GM23248 (cell line): ENCODE data around the gene CROCC2.

Experiments
- EZH2 ChIP-seq: fragments of 200-600 bp; sonication (generic); IDR thresholded peaks from 2 replicates; pipeline ENCODE4 v1.6.1; 2018; ENCODE audit warnings: antibody characterized with exemption, mild to moderate bottlenecking; ENCODE audit not compliant: insufficient read depth, poor library complexity, severe bottlenecking
- EZH2phosphoT487 ChIP-seq: fragments of 200-600 bp; sonication (generic); IDR thresholded peaks from 2 replicates; pipeline ENCODE4 v1.6.1; 2018; ENCODE audit warnings: antibody characterized with exemption, moderate library complexity, mild to moderate bottlenecking, low read depth; ENCODE audit not compliant: insufficient read depth

DNA sequence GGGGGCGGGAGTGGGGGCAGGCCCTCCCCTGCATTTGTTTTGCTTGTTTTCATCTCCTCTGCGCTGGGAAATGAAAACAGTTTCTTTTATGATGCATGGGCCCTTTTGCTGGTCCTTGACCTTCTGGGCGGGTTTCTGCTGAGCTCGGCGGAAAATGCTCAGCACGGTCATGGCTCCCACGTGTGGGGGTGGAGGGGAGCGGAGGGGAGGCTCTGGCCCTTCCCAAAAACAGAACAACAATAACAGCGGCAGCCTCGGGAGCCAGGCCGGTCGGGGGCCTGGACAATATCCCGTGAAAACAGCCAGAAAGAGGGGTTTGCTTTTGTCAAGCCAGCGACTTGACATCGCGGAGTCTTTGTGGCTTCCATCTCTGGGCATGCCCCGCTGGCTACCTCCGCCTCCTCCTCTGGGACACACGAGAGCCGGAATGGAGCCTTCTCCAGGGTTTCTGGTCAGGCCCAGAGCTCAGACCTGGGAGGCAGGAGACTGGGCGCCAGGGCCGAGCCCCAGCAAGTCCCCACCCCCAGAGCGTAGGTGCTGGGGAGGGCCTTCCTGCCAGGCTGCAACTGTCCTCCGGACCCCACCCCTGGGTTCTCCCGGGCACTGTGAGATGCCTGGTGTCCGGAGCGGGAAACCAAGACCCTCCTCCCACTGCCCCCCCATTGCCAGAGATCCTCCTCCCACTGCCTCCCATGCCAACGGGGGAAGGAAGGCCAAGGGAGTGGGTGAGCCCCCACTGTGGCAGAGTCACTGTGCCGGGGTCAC is 56.3 kb downstream of the CROCC2 start:
- TF ChIP-seq EZH2 = no peak
- no peak for TF ChIP-seq EZH2phosphoT487
